HUDEP-2 (cell line): Measurements from ENCODE around the gene IMMP2L.
"Not testable (repeated sequence)": the region's sequence is repeated elsewhere in the genome, so short reads cannot be mapped to it uniquely, and the experiment has no call there.

Source experiments
- DNase-seq, 76 experiments: peaks; one replicate each; lab custom pipeline; 2025; ENCODE audit not compliant: unreplicated experiment in 76 of 76; lab: John Stamatoyannopoulos, UW

Gene IMMP2L

GRCh38 chr7:111282626-111283025 is 279.7 kb downstream of the IMMP2L start:
- no peak for DNase-seq

GRCh38 chr7:111274857-111275256 is 287.4 kb downstream of the IMMP2L start:
- no peak for DNase-seq

DNA sequence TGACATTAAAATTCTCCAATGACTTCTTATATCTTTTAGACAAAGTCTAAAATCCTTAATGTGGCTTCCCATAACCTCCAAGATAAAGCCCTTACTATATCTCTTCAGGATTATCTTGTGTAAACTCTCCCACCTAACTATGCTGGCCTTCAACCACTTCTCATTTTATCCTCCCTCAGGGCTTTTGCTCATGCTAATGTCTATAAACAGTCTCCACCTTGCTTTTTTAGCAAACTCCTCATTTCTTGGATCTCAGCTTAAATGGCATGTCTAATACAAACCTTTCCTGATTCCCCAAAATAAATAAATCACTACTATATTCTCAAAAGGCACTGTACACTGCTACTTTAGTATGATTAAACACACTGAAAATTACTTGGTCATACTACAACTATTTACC is 290.2 kb downstream of the IMMP2L start:
- no peak for DNase-seq

DNA sequence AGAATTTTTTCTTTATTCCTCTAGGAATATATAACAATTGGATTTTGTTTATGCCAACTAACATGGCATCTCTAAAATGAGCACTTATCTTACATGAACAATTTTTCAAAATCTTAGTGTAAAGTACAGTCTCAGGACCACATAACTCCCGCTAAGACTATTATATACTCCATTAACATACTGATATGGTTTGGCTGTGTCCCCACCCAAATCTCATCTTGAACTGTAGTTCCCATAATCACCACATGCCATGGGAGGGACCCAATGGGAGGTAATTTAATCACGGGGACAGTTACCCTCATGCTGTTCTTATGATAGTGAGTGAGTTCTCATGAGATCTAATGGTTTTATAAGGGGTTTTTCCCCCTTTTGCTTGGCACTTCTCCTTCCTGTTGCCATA is 291.5 kb downstream of the IMMP2L start:
- DNase-seq = not testable (repeated sequence)

- DNase-seq = peak in 31 of 76 experiments; percentile 0 to 43 (median 14)
These were observed 293.4 kb downstream of the IMMP2L start for GRCh38 chr7:111268941-111269340.

DNA sequence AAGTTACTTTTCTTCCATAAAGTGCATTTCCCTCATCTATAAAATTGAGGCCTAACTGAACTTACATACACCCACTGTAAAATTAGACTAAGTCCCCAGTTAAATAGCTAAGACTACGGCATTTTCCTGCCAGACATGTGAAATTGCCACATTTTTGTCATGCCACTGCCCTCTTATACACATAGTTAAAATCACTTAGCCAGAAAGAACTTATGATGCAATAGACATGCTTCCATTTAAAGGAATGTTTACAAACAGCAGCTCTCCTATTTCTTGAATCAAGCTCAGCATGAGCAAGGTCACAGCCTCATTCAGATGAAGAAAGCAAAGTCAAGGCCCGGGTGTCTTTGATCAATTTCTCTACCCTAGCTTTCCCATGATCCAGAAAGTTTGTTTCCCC is 295.7 kb downstream of the IMMP2L start:
- no peak for DNase-seq

DNA sequence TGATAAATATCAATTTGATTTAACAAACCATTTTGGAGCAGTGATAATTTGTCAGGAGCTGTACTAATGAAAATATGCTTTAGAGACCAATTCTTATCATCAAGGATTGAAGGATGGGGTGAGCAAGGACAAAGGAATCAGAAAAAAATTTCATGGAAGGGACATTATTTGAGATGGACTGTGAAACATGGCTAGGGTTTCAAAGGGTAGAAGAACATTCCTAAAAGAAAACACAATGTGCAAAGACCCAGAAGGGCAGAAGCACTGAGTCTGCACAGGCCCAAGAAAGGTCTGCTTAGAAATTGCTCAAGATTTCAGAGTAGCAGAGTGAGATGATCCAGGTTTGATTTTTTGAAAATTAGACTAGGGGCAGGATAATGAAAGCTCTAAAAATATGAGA is 296.9 kb downstream of the IMMP2L start:
- DNase-seq = no peak

- DNase-seq = no peak
These were observed 297.3 kb downstream of the IMMP2L start for GRCh38 chr7:111264981-111265380.

- no peak for DNase-seq
These were observed 298.0 kb downstream of the IMMP2L start for GRCh38 chr7:111264111-111264868.

DNA sequence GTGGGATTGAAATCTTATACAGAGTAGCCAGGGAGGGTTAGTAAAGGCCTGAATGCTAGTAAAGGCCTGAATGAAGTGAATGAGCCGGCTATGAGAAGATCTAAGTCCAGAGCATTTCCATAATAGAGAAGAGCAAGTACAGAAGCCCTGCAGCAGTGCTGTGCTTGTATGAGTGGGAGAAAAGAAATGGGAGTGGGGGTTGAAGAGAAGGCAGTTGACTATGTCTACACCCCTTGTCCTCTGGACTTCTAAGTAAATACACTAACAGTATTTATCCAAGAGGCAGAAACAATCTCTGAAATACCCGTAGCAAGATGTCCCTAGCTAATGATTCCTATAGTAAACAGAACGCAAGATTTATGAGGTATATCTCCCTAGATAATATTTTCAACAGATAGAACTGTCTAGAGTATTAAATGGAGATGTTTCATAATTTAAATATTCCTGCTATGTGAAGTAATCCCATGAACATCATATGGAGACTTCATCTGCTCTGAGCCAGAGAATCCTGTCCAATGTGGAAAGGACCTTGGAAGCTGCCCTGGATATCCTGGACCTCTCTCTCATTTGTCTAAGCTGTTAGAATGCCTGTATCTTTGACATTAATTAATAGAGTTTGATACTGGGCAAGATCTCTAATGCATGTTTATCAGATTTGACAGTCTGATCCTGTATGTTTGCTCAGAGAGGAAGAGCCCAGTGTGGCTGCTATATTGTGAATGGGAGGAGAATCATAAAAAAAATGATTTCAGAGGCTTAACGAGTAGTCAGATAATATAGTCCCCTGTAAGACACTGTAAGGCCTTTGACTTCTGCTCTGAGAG is 299.8 kb downstream of the IMMP2L start:
- no peak for DNase-seq

DNA sequence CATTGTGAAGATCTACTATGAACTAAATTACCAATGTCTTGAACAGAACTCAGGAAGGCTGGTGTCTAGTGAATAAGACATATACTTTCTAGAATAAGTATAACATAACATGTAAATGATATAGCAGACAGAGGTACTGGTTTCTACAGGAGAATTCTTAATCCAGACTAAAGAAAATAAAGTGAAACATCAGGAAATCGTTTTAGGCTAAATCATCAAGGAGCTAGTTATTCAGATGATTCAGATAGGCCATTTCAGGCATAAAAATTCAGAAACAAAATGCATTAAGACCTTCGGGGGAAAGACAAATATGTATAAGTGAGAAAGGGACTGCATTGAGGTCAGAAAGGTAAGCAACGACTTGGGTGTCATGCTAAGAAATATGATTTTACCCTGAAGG is 300.8 kb downstream of the IMMP2L start:
- no peak for DNase-seq

DNA sequence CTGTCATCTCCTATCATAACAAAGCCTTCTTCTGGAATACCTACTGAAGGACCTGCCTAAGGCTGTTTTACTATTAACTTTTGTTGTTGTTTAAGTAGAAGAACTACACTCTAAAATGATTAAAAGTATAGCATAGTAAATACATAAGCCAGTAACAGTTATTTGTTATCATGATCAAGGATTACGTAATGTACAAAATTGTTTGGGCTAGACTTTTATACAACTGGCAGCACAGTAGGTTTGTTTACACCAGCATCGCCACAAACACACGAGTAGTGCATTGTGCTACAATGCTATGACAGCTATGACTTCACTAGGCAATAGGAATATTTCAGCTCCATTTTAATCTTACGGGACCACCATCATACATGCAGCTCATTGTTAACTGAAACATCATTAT is 302.3 kb downstream of the IMMP2L start:
- DNase-seq = no peak

GRCh38 chr7:111256391-111256790 is 305.9 kb downstream of the IMMP2L start:
- no peak for DNase-seq

- DNase-seq = peak in 2 of 76 experiments; percentile 10 to 13
These were observed 306.7 kb downstream of the IMMP2L start for GRCh38 chr7:111255576-111255975.

- not testable (repeated sequence) for DNase-seq
These were observed 310.9 kb downstream of the IMMP2L start for GRCh38 chr7:111251365-111251764.

GRCh38 chr7:111249807-111250206 is 312.5 kb downstream of the IMMP2L start:
- DNase-seq = not testable (repeated sequence)

GRCh38 chr7:111242141-111242755 is 320.0 kb downstream of the IMMP2L start:
- no peak for DNase-seq

GRCh38 chr7:111240371-111240770 is 321.9 kb downstream of the IMMP2L start:
- no peak for DNase-seq

DNA sequence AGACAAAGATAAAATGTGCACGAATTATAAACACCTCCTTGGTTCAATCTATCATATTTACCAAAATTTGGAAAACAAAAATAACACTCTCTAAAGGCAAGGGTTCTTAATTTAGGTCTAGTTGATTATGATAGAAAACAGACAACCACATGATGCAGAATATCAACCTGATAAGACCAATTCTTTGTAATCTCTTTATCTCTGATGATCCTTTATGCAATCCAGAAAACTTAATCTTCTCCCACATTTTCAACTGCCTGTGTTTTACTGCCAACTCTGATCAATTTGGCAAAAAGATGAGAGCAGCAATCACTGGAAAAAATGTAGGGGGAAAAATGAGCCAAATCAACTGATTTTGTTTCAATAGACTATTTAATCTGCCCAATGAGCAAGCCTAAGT is 322.9 kb downstream of the IMMP2L start:
- no peak for DNase-seq

GRCh38 chr7:111238886-111239285 is 323.4 kb downstream of the IMMP2L start:
- no peak for DNase-seq

DNA sequence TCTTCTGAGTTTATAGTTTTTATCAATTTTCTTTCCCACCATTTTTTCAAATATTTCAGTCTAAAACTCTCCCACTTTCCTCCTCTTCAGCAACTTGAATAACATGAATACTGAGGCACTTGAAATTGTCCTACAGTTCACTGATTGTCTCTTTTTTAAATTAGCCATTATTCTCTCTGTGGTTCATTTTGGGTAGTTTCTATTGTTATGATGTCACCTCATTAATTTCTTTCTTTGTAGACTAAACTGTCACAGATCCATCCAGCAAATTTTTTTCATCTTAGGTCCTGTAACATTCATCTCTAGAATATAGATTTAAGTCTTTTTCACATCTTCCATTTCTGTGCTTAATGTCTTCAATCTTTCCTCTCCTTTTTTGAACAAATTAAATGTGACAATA is 326.6 kb downstream of the IMMP2L start:
- DNase-seq = no peak
